Urinary bladder (tissue), 4 donors: ENCODE measurements around the gene RASSF6. TPM values are rescaled to one million over a fixed set of nuclear protein-coding genes. Genes with fewer than 3 reads are reported as not detected.
A peak's percentile ranks its signal among the peaks of the same experiment; 100 is the strongest.
"Not testable (repeated sequence)": the region's sequence is repeated elsewhere in the genome, so short reads cannot be mapped to it uniquely, and the experiment has no call there.

ENCODE experiments used
- DNase-seq: peaks from one replicate; pipeline ENCODE4 v3.0.0-alpha.2; 2015; ENCODE audit errors: extremely low spot score
- H3K27ac ChIP-seq: one replicate; pipeline ENCODE4 v1.5.1; 2013; ENCODE audit warnings: low read depth, mild to moderate bottlenecking, moderate library complexity
- H3K36me3 ChIP-seq: one replicate; pipeline ENCODE4 v1.6.1; 2013; ENCODE audit warnings: mild to moderate bottlenecking, moderate library complexity; ENCODE audit not compliant: insufficient read depth
- H3K4me1 ChIP-seq: one replicate; pipeline ENCODE4 v1.6.1; 2013; ENCODE audit warnings: mild to moderate bottlenecking, moderate library complexity; ENCODE audit not compliant: insufficient read depth
- H3K4me3 ChIP-seq: one replicate; pipeline ENCODE4 v1.5.1; 2013; ENCODE audit warnings: low read depth, low read length
- WGBS: extraction: QIAGEN DNeasy Blood & Tissue Kit; methylation state at CpG from one replicate; pipeline ENCODE4 v1.1.7; 2013; 5-methylcytosine and 5-hydroxymethylcytosine counted together
- polyA plus RNA-seq: library from polyadenylated mRNA; stranded (reverse); fragments of 200-250 nt; gene quantifications from one replicate; pipeline ENCODE4 v1.2.3, GENCODE V29; 2013
- total RNA-seq: library from RNA; depleted of rRNA; stranded (reverse); fragments of >200 nt; gene quantifications from one replicate; pipeline ENCODE4 v1.2.3, GENCODE V29; 2014
- donor health status: healthy with polysubstance abuse.
- donor health status: healthy.

RASSF6 gene
- total and polyA plus RNA-seq, 2 donors, result 2.7 to 14.8 TPM

DNA sequence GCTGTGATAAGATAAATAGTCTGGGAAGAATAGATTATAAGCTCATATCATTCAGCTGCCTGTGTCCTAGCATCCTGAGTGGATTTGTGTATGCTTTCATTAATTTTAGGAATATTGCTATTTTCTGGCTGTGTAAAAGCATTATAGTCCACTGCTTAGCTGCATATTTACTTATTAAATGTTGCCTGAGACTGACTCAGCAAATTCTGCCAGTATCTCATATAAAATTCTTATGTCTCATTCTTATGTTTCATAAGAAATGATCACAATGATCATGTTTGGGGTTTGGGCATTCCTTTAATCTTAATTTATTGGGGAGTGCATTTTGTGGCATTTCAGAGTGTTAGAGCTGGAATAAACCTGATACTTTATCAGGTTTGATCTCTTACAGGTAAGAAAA, 34.9 kb downstream of the RASSF6 start:
- no peaks in the 10 kb centered on the region for H3K36me3 ChIP-seq
- no peaks in the 10 kb centered on the region for H3K4me1 ChIP-seq
- DNase-seq, result no peak
- no peak overlapping the region for H3K4me3 ChIP-seq
- no peak overlapping the region for H3K27ac ChIP-seq

GRCh38 chr4:73583666-73584065, 36.6 kb downstream of the RASSF6 start:
- WGBS, result 51% methylated on average over 2 of the region's 2 CpGs
- DNase-seq, result no peak
- no peak overlapping the region for H3K4me3 ChIP-seq

DNA sequence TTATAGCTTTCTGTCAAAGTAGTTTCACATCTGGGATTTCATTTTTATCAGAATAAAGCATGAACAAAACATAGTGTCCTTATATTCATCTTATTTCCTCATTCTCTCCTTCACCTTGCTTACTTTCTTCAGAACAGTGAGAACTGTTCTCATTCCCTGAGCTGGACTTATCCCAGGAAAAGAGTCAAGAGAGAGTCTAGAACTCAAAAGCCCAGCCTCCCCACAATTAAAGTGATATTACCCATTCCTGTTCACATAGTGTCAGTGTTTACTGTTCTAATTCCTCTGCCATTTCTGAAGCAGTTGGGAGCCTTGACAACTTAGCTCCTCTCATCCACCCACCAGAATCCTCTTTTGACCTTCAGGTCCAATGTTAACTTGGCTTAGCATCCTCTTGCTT, 42.9 kb downstream of the RASSF6 start:
- Histone ChIP-seq H3K4me1 (no peaks in the 10 kb centered on the region), H3K4me3 (no peak overlapping the region), H3K36me3 (no peaks in the 10 kb centered on the region), H3K27ac (no peak overlapping the region)
- no peak for DNase-seq

More at GRCh38 chr4:73583666-73584065, 36.6 kb downstream of the RASSF6 start:
- H3K4me1 ChIP-seq, result no peaks in the 10 kb centered on the region
- H3K27ac ChIP-seq, result no peak overlapping the region
- no peaks in the 10 kb centered on the region for H3K36me3 ChIP-seq

- WGBS, result 77% methylated on average over 3 of the region's 3 CpGs
- no peaks in the 10 kb centered on the region for H3K36me3 ChIP-seq
- H3K27ac ChIP-seq, result no peak overlapping the region
- no peaks in the 10 kb centered on the region for H3K4me1 ChIP-seq
- no peak for DNase-seq
- H3K4me3 ChIP-seq, result no peak overlapping the region
These were observed 43.9 kb downstream of the RASSF6 start for GRCh38 chr4:73576381-73576780.

- no peaks in the 10 kb centered on the region for H3K4me1 ChIP-seq
- DNase-seq, result no peak
- no peak overlapping the region for H3K27ac ChIP-seq
- no peaks in the 10 kb centered on the region for H3K36me3 ChIP-seq
- H3K4me3 ChIP-seq, result no peak overlapping the region
These were observed 44.6 kb downstream of the RASSF6 start for GRCh38 chr4:73575660-73576059.

- DNase-seq, result peak; percentile 52
- Histone ChIP-seq H3K4me1 (no peaks in the 10 kb centered on the region), H3K4me3 (no peak overlapping the region), H3K36me3 (no peaks in the 10 kb centered on the region), H3K27ac (no peak overlapping the region)
- 58% methylated on average over 8 of the region's 8 CpGs for WGBS
These were observed 46.3 kb downstream of the RASSF6 start for GRCh38 chr4:73573794-73574528.

DNA sequence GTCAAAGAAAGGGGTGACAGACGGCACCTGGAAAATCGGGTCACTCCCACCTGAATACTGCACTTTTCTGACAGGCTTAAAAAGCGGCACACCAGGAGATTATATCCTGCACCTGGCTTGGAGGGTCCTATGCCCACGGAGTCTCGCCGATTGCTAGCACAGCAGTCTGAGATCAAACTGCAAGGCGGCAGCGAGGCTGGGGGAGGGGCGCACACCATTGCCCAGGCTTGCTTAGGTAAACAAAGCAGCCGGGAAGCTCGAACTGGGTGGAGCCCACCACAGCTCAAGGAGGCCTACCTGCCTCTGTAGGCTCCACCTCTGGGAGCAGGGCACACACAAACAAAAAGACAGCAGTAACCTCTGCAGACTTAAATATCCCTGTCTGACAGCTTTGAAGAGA, 69.4 kb downstream of the RASSF6 start:
- not testable (repeated sequence) for H3K27ac ChIP-seq, H3K4me3 ChIP-seq, H3K36me3 ChIP-seq, DNase-seq, H3K4me1 ChIP-seq
- WGBS, result 90% methylated on average over 11 of the region's 11 CpGs

DNA sequence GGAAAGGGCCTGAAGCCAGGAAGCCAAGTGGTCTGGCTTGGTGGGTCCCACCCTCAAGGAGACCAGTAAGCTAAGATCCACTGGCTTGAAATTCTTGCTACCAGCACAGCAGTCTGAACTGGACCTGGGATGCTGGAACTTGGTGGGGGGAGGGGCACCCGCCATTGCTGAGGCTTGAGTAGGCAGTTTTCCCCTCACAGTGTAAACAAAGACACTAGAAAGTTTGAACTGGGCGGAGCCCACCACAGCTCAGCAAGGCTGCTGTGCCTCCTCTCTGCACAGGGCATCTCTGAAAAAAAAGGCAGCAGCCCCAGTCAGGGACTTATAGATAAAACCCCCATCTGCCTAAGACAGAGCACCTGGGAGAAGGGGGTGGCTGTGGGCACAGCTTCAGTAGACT, 75.6 kb downstream of the RASSF6 start:
- Histone ChIP-seq H3K4me1 (no peaks in the 10 kb centered on the region), H3K4me3 (no peak overlapping the region), H3K27ac (no peak overlapping the region), H3K36me3 (no peaks in the 10 kb centered on the region)
- 86% methylated on average over 2 of the region's 2 CpGs for WGBS
- DNase-seq, result no peak

DNA sequence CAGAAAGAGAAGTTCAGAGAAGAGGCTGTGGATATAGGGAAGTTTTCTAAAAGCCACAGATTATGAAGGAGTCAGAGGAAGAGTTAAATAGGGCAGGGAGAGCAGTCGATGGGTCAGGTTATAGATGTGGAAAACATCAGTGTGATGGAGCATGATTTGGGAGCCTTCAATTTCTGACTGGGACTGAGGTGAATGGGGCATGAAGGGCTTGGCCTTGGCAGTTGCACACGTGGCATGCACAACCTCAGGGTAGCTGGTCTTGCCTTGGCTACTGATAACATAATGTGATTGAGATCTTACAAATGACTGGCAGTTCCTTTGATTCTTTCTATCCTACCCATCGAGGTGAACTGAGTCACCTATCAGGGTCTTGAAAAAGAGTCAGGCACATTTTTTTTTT, 79.0 kb downstream of the RASSF6 start:
- no peaks in the 10 kb centered on the region for H3K36me3 ChIP-seq
- no peaks in the 10 kb centered on the region for H3K4me1 ChIP-seq
- 57% methylated on average over 3 of the region's 3 CpGs for WGBS
- no peak for DNase-seq
- no peak overlapping the region for H3K27ac ChIP-seq
- no peak overlapping the region for H3K4me3 ChIP-seq

- no peak overlapping the region for H3K27ac ChIP-seq
- 65% methylated on average over 3 of the region's 3 CpGs for WGBS
- H3K36me3 ChIP-seq, result no peaks in the 10 kb centered on the region
- no peak for DNase-seq
- no peak overlapping the region for H3K4me3 ChIP-seq
- H3K4me1 ChIP-seq, result no peaks in the 10 kb centered on the region
These were observed 79.4 kb downstream of the RASSF6 start for GRCh38 chr4:73540826-73541225.

DNA sequence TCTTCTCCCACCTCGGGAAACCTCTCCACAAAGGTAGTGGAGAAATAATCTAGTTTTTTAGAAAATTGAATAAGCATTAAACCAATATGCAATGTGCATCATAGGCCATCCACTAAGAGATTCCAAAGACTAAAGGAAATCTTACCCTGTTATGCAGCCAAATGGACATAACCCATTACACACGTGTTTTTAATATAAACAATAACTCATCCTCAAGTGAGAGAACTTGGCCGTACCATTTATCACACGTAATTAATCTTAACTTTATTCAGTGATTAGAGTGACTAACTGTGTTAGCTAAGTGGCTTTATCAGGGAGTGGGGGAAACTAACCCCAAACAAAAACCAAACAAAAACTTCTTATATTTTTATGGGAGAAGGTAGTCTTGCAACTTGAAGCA, 80.8 kb downstream of the RASSF6 start:
- no peak for DNase-seq
- no peaks in the 10 kb centered on the region for H3K4me1 ChIP-seq
- no peak overlapping the region for H3K4me3 ChIP-seq
- H3K36me3 ChIP-seq, result no peaks in the 10 kb centered on the region
- no peak overlapping the region for H3K27ac ChIP-seq
- 24% methylated on average over 4 of the region's 4 CpGs for WGBS

DNA sequence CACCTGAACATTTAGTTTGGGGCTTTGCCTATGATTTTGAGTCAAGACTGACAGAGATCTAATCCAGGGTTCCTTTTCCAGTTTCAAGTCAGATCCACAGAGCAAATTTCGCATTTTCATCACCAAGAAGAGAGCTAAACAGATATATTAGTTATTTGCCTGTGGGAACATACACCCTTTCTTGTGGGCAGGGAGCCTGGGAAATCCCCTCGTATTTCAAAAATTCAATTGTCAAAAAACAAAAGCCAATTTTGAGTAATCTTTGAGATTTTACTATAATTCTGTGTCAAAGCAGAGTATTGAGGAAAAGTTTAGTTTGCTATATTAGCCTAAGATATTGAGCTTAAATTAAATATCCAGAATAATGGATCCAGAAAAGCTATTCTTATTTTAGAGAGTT, 82.1 kb downstream of the RASSF6 start:
- 81% methylated on average over 2 of the region's 2 CpGs for WGBS
- Histone ChIP-seq H3K36me3 (no peaks in the 10 kb centered on the region), H3K4me3 (no peak overlapping the region), H3K4me1 (no peaks in the 10 kb centered on the region), H3K27ac (no peak overlapping the region)
- no peak for DNase-seq

GRCh38 chr4:73533515-73534422, 86.5 kb downstream of the RASSF6 start:
- H3K27ac ChIP-seq, result no peak overlapping the region
- WGBS, result 71% methylated on average over 2 of the region's 2 CpGs
- no peak for DNase-seq
- H3K4me1 ChIP-seq, result no peaks in the 10 kb centered on the region
- no peak overlapping the region for H3K4me3 ChIP-seq
- H3K36me3 ChIP-seq, result no peaks in the 10 kb centered on the region

DNA sequence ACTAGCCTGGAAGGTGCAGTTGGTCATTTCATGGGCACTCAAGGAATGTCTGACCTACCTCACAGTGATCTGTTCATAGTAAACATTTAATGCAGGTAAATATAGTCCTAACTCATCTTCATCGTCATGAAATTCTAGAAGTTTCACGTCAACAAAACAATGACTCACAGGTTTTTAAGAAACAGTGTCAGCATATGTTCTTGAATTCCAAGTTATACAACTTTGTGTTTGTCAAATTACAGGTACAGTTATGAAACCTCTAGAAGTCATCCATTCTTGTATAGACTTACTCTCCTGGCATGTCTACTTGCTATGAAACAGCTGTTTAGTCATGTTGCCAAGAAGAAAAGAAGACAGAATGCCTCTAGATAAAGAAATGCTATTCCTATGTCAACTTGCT, 92.1 kb downstream of the RASSF6 start:
- H3K36me3 ChIP-seq, result no peaks in the 10 kb centered on the region
- H3K27ac ChIP-seq, result no peak overlapping the region
- WGBS, result 85% methylated on average over 2 of the region's 2 CpGs
- no peak for DNase-seq
- H3K4me1 ChIP-seq, result no peaks in the 10 kb centered on the region
- no peak overlapping the region for H3K4me3 ChIP-seq
